ENCODE data around the gene RBM47. TPM values are rescaled to one million over a fixed set of nuclear protein-coding genes. Genes with fewer than 3 reads are reported as not detected.
A peak's percentile ranks its signal among the peaks of the same experiment; 100 is the strongest.
"Not testable (repeated sequence)": the region's sequence is repeated elsewhere in the genome, so short reads cannot be mapped to it uniquely, and the experiment has no call there.

Gene RBM47
- polyA plus RNA-seq, 6 donors from 2014 or later = 1.3 to 1.9 (median 1.4) TPM; not detected in 1

DNA sequence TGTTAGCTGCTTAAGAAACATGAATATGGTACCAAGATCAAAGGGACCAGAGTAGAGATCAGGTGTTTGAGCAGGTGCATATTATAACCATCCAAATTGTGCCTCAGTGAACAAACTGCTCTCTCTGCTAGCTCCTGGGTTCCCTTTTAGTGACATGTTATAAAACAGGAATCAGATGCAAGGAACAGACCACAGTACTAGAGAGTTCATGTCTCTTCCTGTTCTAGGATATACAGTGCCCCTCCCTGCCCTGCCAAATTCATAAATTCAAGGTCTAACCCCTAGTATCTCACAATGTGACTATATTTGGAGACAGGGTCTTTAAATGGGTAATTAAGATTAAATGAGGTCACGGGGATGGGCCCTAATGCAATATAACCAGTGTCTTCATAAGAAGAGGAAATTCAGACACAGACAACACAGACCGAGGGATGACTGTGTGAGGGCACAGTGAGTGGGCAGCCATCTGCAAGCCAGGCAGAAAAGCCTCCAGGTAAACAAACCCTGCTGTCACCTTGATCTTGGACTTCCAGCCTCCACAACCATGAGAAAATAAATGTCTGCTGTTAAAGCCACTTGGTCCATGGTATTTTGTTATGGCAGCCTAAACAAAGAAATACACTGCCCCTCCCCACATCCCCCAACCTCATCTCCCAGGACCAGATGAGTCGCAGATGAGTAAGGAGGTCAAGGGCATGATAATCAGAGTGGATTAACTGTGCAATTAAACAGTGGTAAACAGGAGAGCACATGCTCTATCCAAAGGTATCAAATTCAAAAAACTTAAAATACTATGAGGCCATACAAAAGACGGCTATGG is 82.5 kb downstream of the RBM47 start:
- H3K36me3 Mint-ChIP-seq = no peaks in the 10 kb centered on the region
- no peaks in the 10 kb centered on the region for H3K27me3 Mint-ChIP-seq
- H3K27ac Mint-ChIP-seq = peak overlapping the region in 1 of 6 donors; percentile 71
- peak overlapping the region in 1 of 8 donors; percentile 10 for H3K4me3 Mint-ChIP-seq
- peaks cover 10 to 18% (median 16%) of the 10 kb centered on the region in 3 donors for H3K4me1 Mint-ChIP-seq
- DNase-seq (no peak), ATAC-seq (ENCODE audit: low read depth in 2 of 2) (no peak)
- no peaks in the 10 kb centered on the region for H3K9me3 Mint-ChIP-seq

DNA sequence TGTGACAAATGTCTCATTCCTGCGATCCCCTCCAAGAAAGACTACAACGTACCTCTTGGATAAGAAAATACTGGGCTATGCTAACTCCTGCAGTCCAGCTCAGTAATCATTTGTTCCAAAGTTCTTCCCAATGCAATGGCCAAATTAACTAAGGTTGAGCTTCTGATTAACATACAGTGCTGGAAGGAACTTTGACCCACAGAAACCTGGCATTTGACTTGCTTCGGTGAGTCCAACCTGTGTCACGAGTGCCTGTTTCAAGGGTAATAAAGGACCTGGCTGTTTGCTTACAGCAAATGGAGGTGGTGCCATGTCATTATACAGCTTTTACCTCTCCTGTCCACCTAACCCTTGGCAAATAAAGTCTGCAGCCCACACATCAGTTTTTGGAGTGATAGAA is 83.2 kb downstream of the RBM47 start:
- Mint-ChIP-seq H3K9me3 (no peaks in the 10 kb centered on the region), H3K27ac (no peak overlapping the region), H3K4me1 (peaks cover 9 to 17% (median 15%) of the 10 kb centered on the region in 3 donors), H3K4me3 (no peak overlapping the region), H3K36me3 (no peaks in the 10 kb centered on the region), H3K27me3 (no peaks in the 10 kb centered on the region)
- no peak for DNase-seq
- ATAC-seq (ENCODE audit: low read depth in 2 of 2) = no peak

DNA sequence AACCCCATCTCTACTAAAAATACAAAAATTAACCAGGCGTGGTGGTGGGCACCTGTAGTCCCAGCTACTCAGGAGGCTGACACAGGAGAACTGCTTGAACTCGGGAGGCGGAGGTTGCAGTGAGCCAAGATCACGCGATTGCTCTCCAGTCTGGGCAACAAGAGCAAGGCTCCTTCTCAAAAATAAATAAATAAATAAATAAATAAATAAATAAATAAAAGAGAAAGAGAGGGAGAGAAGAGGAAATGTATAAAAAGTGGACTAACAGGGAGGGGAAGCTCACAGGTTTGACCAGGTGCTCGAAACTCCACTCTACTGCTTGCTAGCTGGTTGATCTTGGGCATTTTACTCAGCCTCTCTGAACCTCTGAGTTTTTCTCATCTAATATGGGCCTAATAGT is 84.2 kb downstream of the RBM47 start:
- not testable (repeated sequence) for H3K4me1 Mint-ChIP-seq; H3K36me3 Mint-ChIP-seq; H3K9me3 Mint-ChIP-seq; ATAC-seq (ENCODE audit: low read depth in 2 of 2); H3K27ac Mint-ChIP-seq; H3K4me3 Mint-ChIP-seq; DNase-seq; H3K27me3 Mint-ChIP-seq

DNA sequence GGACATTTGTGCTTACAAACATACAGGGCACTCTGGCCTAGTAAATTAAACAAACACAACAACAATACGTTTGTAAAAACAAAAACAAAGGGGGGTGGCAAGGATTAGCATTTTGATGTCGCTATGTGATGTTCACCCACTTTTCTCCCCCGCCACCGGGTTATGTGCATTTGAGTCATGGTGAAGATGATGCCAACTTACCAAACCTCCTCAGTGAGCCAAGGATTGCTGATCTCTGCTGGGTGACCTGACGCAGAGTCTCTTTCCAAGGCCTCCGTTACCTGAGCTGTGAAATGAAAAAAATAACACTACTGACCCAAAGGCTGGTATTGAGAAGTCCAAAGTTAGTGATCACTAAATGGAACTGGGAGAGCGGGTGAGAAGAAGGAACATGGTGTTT is 85.4 kb downstream of the RBM47 start:
- no peak for ATAC-seq (ENCODE audit: low read depth in 2 of 2)
- Mint-ChIP-seq H3K27ac (no peak overlapping the region), H3K4me3 (no peak overlapping the region), H3K9me3 (no peaks in the 10 kb centered on the region), H3K27me3 (no peaks in the 10 kb centered on the region), H3K4me1 (no peaks in the 10 kb centered on the region), H3K36me3 (no peaks in the 10 kb centered on the region)
- DNase-seq = no peak

DNA sequence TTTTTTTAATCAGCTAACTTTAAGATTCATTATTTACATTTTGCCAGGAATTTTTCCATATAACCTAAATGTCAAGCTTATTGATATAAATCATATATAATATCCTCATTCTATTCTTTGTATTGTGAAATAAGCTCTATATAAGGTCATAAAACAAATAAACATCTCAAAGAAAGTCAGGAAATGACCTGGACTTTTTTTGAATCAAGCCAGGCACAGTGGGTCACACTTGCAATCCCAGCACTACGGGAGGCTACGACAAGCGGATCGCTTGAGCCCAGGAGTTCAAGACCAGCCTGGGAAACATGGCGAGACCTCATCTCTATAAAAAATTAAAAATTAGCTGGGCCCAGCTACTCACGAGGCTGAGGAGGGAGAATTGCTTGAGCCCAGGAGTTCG is 88.9 kb downstream of the RBM47 start:
- Mint-ChIP-seq H3K9me3 (no peaks in the 10 kb centered on the region), H3K27me3 (no peaks in the 10 kb centered on the region), H3K36me3 (no peaks in the 10 kb centered on the region), H3K4me3 (no peak overlapping the region), H3K4me1 (peaks cover 2 to 9% (median 3%) of the 10 kb centered on the region in 3 donors), H3K27ac (no peak overlapping the region)
- DNase-seq (no peak), ATAC-seq (ENCODE audit: low read depth in 2 of 2) (no peak)

DNA sequence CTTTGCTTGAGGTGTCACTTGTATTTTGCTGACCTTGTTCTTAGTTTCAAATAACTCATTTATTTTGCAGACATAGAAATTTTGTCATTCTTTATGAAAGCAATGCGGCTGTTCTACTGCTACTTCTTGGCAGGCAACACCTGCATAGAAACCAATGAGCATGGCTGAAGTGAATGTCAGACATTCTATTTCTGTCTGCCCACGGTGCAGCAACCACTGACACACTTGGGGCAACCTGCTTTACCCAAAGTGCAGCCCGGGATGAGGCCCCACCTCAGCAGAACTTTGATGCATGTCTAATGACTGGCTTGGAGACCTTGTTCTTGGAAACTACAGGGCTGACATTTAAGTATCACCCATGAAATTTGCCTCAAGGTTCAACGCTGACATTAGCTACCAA is 93.6 kb downstream of the RBM47 start:
- DNase-seq (no peak), ATAC-seq (ENCODE audit: low read depth in 2 of 2) (peak in 1 of 2 donors; percentile 59)
- Mint-ChIP-seq H3K4me1 (peaks cover 3 to 10% (median 3%) of the 10 kb centered on the region in 3 donors), H3K27ac (peak overlapping the region in 3 of 6 donors; percentile 12 to 79 (median 57)), H3K9me3 (no peaks in the 10 kb centered on the region), H3K4me3 (peak overlapping the region in 3 of 8 donors; percentile 2 to 62 (median 30)), H3K27me3 (no peaks in the 10 kb centered on the region), H3K36me3 (no peaks in the 10 kb centered on the region)

DNA sequence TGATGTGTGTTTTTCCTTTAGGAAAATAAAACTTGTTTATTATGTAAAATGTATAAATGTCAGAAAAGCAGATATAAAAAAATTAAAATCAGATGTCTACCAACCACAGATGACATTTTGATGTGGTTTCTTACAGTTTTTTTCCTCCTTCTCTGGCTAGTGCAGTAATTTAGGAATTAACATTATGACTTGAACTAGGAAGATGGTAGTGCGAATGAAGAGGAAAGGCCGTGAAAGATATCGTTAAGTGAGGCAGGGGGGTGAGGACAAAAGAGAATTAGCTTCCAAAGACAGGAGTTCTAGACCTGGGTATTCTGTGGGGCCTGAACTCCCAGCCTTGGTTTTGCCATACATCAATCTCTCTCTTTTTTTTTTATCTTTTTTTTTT is 98.0 kb downstream of the RBM47 start:
- Mint-ChIP-seq H3K9me3 (no peaks in the 10 kb centered on the region), H3K4me1 (peaks cover 3 to 10% (median 3%) of the 10 kb centered on the region in 3 donors), H3K27me3 (no peaks in the 10 kb centered on the region), H3K27ac (peak overlapping the region in 1 of 6 donors; percentile 83), H3K4me3 (no peak overlapping the region), H3K36me3 (no peaks in the 10 kb centered on the region)
- ATAC-seq (ENCODE audit: low read depth in 2 of 2) (no peak), DNase-seq (no peak)

DNA sequence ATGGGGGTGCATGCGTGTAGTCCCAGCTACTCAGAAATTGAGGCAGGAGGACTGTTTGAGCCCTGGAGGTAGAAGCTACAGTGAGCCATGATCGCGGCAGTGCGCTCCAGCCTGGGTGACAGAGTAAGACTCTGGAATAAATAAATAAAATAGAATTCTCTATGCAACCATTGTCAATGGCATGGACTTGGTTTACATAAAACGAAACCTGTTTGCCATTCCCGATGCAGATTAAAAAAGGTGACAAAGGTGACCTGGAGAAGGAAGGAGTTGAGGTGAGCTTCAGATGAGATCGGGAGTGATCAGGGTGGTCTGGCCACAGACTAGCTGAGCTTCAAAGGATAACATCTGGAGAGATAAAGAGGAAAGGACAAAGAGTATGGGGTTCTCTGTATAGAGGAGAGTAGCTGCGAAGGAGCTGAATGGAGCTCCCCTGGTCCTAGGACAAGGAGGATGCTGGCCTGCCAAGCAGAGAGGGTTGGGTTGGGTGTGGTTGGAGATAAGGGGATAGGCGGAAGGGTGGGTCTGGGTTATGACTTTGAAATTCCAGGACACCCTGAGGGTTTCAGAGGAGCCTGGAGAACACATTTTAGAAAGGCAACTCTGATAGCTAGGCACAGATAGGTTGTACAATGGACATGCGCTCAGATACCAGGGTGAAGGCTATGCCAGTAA is 98.6 kb downstream of the RBM47 start:
- Mint-ChIP-seq H3K36me3 (no peaks in the 10 kb centered on the region), H3K4me3 (no peak overlapping the region), H3K27ac (peak overlapping the region in 3 of 6 donors; percentile 6 to 63 (median 12)), H3K27me3 (no peaks in the 10 kb centered on the region), H3K4me1 (peaks cover 0 to 4% (median 3%) of the 10 kb centered on the region in 3 donors), H3K9me3 (no peaks in the 10 kb centered on the region)
- no peak for DNase-seq
- no peak for ATAC-seq (ENCODE audit: low read depth in 2 of 2)

DNA sequence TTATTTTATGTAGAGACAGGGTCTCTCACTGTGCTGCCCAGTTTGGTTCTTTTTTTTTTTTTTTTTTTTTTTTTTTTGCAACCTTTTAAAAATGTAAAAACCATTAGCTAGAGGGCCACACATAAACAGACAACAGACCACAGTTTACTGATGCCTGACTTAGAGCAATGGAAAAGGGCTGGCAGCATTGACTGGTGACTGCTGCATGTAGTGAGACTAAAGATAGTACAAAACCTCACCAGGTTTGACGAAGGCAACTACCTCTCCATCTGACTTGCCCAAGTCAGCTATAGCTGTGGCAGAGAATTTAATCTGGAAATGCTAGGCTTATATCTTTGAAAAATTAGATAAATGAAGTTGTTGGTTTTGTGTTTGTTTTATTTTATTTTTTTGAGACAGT is 102.9 kb downstream of the RBM47 start:
- DNase-seq (no peak), ATAC-seq (ENCODE audit: low read depth in 2 of 2) (no peak)
- H3K27me3 Mint-ChIP-seq = no peaks in the 10 kb centered on the region
- H3K27ac Mint-ChIP-seq = no peak overlapping the region
- no peak overlapping the region for H3K4me3 Mint-ChIP-seq
- no peaks in the 10 kb centered on the region for H3K9me3 Mint-ChIP-seq
- H3K4me1 Mint-ChIP-seq = peaks cover 0 to 3% (median 0%) of the 10 kb centered on the region in 3 donors
- H3K36me3 Mint-ChIP-seq = no peaks in the 10 kb centered on the region

DNA sequence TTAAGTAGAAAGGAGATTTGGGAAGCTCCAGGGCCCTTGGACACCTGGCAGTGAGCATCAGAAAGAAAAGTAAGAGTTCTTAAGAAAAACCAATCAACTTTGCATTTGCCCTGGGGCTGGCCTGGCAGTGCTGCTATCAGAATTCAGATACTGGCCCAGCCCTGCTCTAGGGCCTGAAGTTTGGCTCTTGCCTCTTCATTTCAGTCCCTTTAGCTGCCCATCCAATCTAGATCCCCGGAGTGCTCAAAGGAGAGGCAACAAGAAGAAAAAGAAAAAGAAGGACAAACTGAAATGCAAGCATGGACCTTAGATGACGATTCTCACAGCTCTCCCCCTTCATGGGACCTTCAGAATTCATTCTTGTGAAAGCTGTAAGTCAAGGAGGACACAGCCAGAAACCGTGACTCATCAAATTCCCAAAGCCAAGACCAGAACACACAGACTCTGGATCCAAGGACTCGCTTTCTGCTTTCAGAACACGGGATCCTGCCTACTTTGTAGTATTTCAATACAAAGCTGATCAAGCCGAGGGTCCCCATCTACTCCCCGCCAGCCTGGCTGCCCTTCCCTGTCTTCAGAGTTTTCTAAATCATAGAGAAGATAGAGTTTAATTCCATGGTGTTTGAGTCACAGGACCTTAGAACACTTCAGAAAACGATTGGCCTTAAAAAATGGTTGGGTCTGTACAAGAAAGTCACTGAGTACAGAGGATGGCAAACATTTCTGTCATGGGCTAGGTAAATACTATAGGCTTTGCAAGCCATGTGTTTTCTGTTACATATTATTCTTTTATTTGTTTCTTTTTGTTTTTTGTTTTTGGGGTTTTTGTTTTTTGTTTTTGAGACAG is 103.7 kb downstream of the RBM47 start:
- DNase-seq (no peak), ATAC-seq (ENCODE audit: low read depth in 2 of 2) (no peak)
- Mint-ChIP-seq H3K27me3 (no peaks in the 10 kb centered on the region), H3K4me3 (no peak overlapping the region), H3K4me1 (peaks cover 0 to 6% (median 0%) of the 10 kb centered on the region in 3 donors), H3K36me3 (no peaks in the 10 kb centered on the region), H3K27ac (no peak overlapping the region), H3K9me3 (no peaks in the 10 kb centered on the region)

DNA sequence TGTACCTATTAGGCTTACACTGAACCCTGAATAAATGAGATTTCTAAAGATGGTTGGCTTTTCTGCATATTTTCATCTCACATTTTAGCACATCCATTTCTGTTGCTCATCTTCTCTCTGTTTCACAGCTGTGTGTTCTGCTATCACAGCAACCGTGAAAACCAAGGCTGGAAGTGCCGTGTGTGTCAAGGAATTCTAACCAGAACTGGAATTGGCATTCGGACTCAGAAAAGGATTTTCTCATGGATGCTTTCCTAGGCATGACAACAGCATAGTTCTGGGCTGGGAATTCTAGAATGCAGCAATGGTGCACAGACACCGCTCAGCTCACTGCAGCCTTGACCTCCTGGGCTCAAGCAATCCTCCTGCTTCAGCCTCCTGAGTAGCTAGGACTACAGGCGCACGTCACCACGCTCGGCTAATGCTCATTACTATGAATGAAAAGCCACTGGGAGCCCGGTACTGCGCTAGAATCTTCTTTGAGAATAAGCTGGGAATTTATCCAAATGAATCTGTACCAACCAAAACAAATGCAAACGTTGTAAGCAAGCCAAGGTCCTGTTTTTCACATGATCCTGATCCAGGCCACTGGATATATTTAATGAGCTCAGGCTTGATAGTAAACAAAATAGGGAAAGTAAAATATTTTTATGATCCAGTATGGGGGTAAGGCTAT is 105.2 kb downstream of the RBM47 start:
- H3K4me1 Mint-ChIP-seq = peaks cover 0 to 6% (median 0%) of the 10 kb centered on the region in 3 donors
- no peaks in the 10 kb centered on the region for H3K36me3 Mint-ChIP-seq
- H3K4me3 Mint-ChIP-seq = no peak overlapping the region
- no peaks in the 10 kb centered on the region for H3K27me3 Mint-ChIP-seq
- H3K9me3 Mint-ChIP-seq = no peaks in the 10 kb centered on the region
- DNase-seq (no peak), ATAC-seq (ENCODE audit: low read depth in 2 of 2) (no peak)
- no peak overlapping the region for H3K27ac Mint-ChIP-seq

DNA sequence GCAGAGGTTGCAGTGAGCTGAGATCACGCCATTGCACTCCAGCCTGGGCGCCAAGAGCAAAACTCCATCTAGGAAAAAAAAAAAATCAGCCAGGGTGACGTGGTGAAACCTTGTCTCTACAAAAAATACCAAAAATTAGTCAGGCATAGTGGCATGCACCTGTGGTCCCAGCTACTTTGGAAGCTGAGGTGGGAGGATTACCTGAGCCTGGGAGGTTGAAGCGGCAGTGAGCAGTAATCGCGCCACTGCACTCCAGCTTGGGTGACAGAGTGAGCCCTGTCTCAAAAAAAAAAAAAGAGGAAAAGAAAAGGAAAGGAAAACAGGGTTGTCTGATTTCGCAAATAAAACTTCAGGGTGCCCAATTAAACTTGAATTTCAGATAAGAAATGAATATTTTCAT is 106.1 kb downstream of the RBM47 start:
- ATAC-seq (ENCODE audit: low read depth in 2 of 2) (no peak), DNase-seq (no peak)
- H3K36me3 Mint-ChIP-seq = no peaks in the 10 kb centered on the region
- H3K4me3 Mint-ChIP-seq = no peak overlapping the region
- no peaks in the 10 kb centered on the region for H3K27me3 Mint-ChIP-seq
- H3K4me1 Mint-ChIP-seq = peaks cover 0 to 6% (median 0%) of the 10 kb centered on the region in 3 donors
- H3K9me3 Mint-ChIP-seq = no peaks in the 10 kb centered on the region
- H3K27ac Mint-ChIP-seq = no peak overlapping the region

DNA sequence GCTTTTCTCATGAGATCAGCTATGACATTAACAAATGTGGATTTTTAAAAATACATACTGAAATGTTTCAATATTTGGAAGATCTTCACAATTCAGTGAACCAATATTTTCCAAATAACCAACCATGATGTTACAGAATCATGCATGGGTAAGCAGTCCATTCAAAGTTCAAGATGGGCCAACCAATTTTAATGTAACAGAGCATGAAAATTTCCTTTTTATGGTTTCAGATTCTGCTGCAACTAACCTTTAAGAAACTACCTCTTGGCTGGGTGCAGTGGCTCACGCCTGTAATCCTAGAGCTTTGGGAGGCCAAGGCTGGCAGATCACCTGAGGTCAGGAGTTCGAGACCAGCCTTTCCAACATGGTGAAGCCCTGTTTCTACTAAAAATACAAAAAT is 107.7 kb downstream of the RBM47 start:
- peaks cover 2 to 13% (median 6%) of the 10 kb centered on the region in 3 donors for H3K4me1 Mint-ChIP-seq
- no peaks in the 10 kb centered on the region for H3K36me3 Mint-ChIP-seq
- H3K4me3 Mint-ChIP-seq = peak overlapping the region in 1 of 8 donors; percentile 22
- no peaks in the 10 kb centered on the region for H3K9me3 Mint-ChIP-seq
- no peak for ATAC-seq (ENCODE audit: low read depth in 2 of 2)
- H3K27me3 Mint-ChIP-seq = no peaks in the 10 kb centered on the region
- no peak overlapping the region for H3K27ac Mint-ChIP-seq
- DNase-seq = no peak

All from naive B cell (primary cell).